SH-SY5Y (cell line): ENCODE measurements around the gene PHYHD1.

Experiments
- GATA2 ChIP-seq: IDR thresholded peaks from 2 replicates; pipeline ENCODE4 v1.6.1; 2011; ENCODE audit warnings: mild to moderate bottlenecking, low read depth, low read length
- GATA3 ChIP-seq: IDR thresholded peaks from 2 replicates; pipeline ENCODE4 v1.6.1; 2011; ENCODE audit warnings: low read depth, mild to moderate bottlenecking, low read length, moderate library complexity

- no peak for TF ChIP-seq GATA2
- no peak for TF ChIP-seq GATA3
Measured at GRCh38 chr9:128877852-128878251, 42.9 kb upstream of the PHYHD1 start.
